GM18517 (cell line): Measurements from ENCODE around the gene SS18L1.
A peak's percentile ranks its signal among the peaks of the same experiment; 100 is the strongest.

Source experiments
- ATAC-seq: cut with Tn5 transposase; IDR thresholded peaks from one replicate; pipeline ENCODE4 v1.9.1; 2021; ENCODE audit warnings: mild to moderate bottlenecking, moderate library complexity; ENCODE audit not compliant: unreplicated experiment

The SS18L1 gene

GRCh38 chr20:62168890-62169435 is 25.4 kb downstream of the SS18L1 start:
- ATAC-seq, result no peak

- ATAC-seq, result no peak
These were observed 27.0 kb downstream of the SS18L1 start for GRCh38 chr20:62170536-62170935.

GRCh38 chr20:62171245-62171644 is 27.7 kb downstream of the SS18L1 start:
- ATAC-seq, result no peak

- no peak for ATAC-seq
These were observed 29.1 kb downstream of the SS18L1 start for GRCh38 chr20:62172666-62173065.

GRCh38 chr20:62174021-62174804 is 30.6 kb downstream of the SS18L1 start:
- no peak for ATAC-seq

- no peak for ATAC-seq
These were observed 31.5 kb downstream of the SS18L1 start for GRCh38 chr20:62174870-62175624.

- ATAC-seq, result no peak
These were observed 32.1 kb downstream of the SS18L1 start for GRCh38 chr20:62175711-62176110.

GRCh38 chr20:62176866-62177265 is 33.3 kb downstream of the SS18L1 start:
- ATAC-seq, result no peak

- ATAC-seq, result no peak
These were observed 33.7 kb downstream of the SS18L1 start for GRCh38 chr20:62177307-62177706.

GRCh38 chr20:62178316-62179161 is 35.0 kb downstream of the SS18L1 start:
- ATAC-seq, result no peak

- ATAC-seq, result no peak
These were observed 35.6 kb downstream of the SS18L1 start for GRCh38 chr20:62179162-62179504.

- no peak for ATAC-seq
These were observed 38.2 kb downstream of the SS18L1 start for GRCh38 chr20:62181808-62182207.

- peak; percentile 83 for ATAC-seq
These were observed 39.2 kb downstream of the SS18L1 start, which contains the start of gene MTG2 for GRCh38 chr20:62182469-62183425. Gene MTG2 (plus strand): TSS chr20:62183028. CDS start chr20:62193421, 10,393 bp downstream.

- ATAC-seq, result peak; percentile 5
These were observed 40.0 kb downstream of the SS18L1 start for GRCh38 chr20:62183426-62184142.

- ATAC-seq, result no peak
These were observed 42.5 kb downstream of the SS18L1 start for GRCh38 chr20:62186096-62186426.

- no peak for ATAC-seq
These were observed 43.6 kb downstream of the SS18L1 start for GRCh38 chr20:62186887-62187866.

- ATAC-seq, result no peak
These were observed 47.3 kb downstream of the SS18L1 start for GRCh38 chr20:62190639-62191411.
